CD4-positive, CD25-positive, alpha-beta regulatory T cell (primary cell): Measurements from ENCODE around the gene LACRT. TPM values are rescaled to one million over a fixed set of nuclear protein-coding genes. Genes with fewer than 3 reads are reported as not detected.

ENCODE experiments used
- ATAC-seq, 2 donors: fragments of 150-1000 bp; cut with Tn5 transposase; one replicate each; pipeline ENCODE4 v1.10.0; 2021; ENCODE audit warnings: low read depth in 2 of 2, moderate number of reproducible peaks in 2 of 2, moderate library complexity in 1 of 2
- DNase-seq, 3 donors: peaks; one replicate each; pipeline versions ENCODE4 v3.0.0 to v3.0.0-alpha.2; 2012 to 2022; ENCODE audit warnings: mixed read lengths in 1 of 3
- H3K27ac ChIP-seq: one replicate; pipeline ENCODE4 v1.7.0; 2013; ENCODE audit warnings: mild to moderate bottlenecking, low read length; ENCODE audit not compliant: insufficient read depth, poor library complexity, severe bottlenecking
- H3K27me3 ChIP-seq: one replicate; pipeline ENCODE4 v1.7.0; 2013; ENCODE audit warnings: low read length; ENCODE audit not compliant: control insufficient read depth, insufficient read depth
- H3K36me3 ChIP-seq: one replicate; pipeline ENCODE4 v1.7.0; 2013; ENCODE audit warnings: mild to moderate bottlenecking, low read length, moderate library complexity; ENCODE audit not compliant: control insufficient read depth, insufficient read depth
- H3K4me1 ChIP-seq: 2 replicates; pipeline ENCODE4 v1.7.0; 2013; ENCODE audit warnings: mild to moderate bottlenecking, low read length; ENCODE audit not compliant: insufficient read depth, control insufficient read depth, poor library complexity, severe bottlenecking
- H3K4me3 ChIP-seq: one replicate; pipeline ENCODE4 v1.7.0; 2013; ENCODE audit warnings: low read depth, mild to moderate bottlenecking, low read length, moderate library complexity
- H3K9me3 ChIP-seq, 2 experiments: 1 replicate in 1 of 2; 2 replicates in 1 of 2; pipeline ENCODE4 v1.7.0; 2013; ENCODE audit warnings: low read length in 2 of 2, mild to moderate bottlenecking in 1 of 2, moderate library complexity in 1 of 2; ENCODE audit not compliant: control insufficient read depth in 2 of 2
- H3K27ac Mint-ChIP-seq, 3 donors: one replicate each; pipeline ENCODE4 v1.8.0; 2020 to 2022; ENCODE audit warnings: mild to moderate bottlenecking in 3 of 3, mixed read lengths in 3 of 3, moderate library complexity in 2 of 3
- H3K27me3 Mint-ChIP-seq: one replicate; pipeline ENCODE4 v1.8.0; 2022; ENCODE audit warnings: mild to moderate bottlenecking, mixed read lengths
- H3K36me3 Mint-ChIP-seq: one replicate; pipeline ENCODE4 v1.8.0; 2020; ENCODE audit warnings: mixed read lengths
- H3K4me1 Mint-ChIP-seq, 4 donors: one replicate each; pipeline ENCODE4 v1.8.0; 2020 to 2022; ENCODE audit warnings: mixed read lengths in 4 of 4, mild to moderate bottlenecking in 1 of 4
- H3K4me3 Mint-ChIP-seq, 4 donors: one replicate each; pipeline ENCODE4 v1.8.0; 2020 to 2022; ENCODE audit warnings: mild to moderate bottlenecking in 4 of 4, mixed read lengths in 4 of 4, moderate library complexity in 3 of 4
- H3K9me3 Mint-ChIP-seq, 7 donors: one replicate each; pipeline ENCODE4 v1.8.0; 2020 to 2022; ENCODE audit warnings: mixed read lengths in 7 of 7, mild to moderate bottlenecking in 3 of 7, moderate library complexity in 2 of 7
- polyA plus RNA-seq, 4 donors: library from polyadenylated mRNA; unstranded; fragments of 300-500 nt; fragmentation: Illumina TruSeq; gene quantifications; one replicate each; pipeline ENCODE4 v1.2.3, GENCODE V29; 2021
- total RNA-seq: library from RNA; stranded (reverse); gene quantifications from one replicate; pipeline ENCODE4 v1.2.3, GENCODE V29; 2022

LACRT gene
- total and polyA plus RNA-seq, 5 donors from 2014 or later, result not detected

- Histone ChIP-seq H3K27me3 (no peaks in the 10 kb centered on the region), H3K4me3 (no peak overlapping the region), H3K36me3 (no peaks in the 10 kb centered on the region), H3K27ac (no peak overlapping the region), H3K9me3 (no peaks in the 10 kb centered on the region), H3K4me1 (no peaks in the 10 kb centered on the region)
- H3K9me3 Mint-ChIP-seq, result peaks cover 0 to 2% (median 0%) of the 10 kb centered on the region in 7 donors
- H3K27me3 Mint-ChIP-seq, result peaks cover 23% of the 10 kb centered on the region
- peaks cover 4 to 6% (median 6%) of the 10 kb centered on the region in 4 donors for H3K4me1 Mint-ChIP-seq
- DNase-seq, result no peak
- peak overlapping the region in 1 of 3 donors; percentile 77 for H3K27ac Mint-ChIP-seq
- H3K4me3 Mint-ChIP-seq, result no peak overlapping the region
- H3K36me3 Mint-ChIP-seq, result no peaks in the 10 kb centered on the region
- ATAC-seq, result no peak
These were observed 29.3 kb downstream of the LACRT start for GRCh38 chr12:54605138-54605970.

DNA sequence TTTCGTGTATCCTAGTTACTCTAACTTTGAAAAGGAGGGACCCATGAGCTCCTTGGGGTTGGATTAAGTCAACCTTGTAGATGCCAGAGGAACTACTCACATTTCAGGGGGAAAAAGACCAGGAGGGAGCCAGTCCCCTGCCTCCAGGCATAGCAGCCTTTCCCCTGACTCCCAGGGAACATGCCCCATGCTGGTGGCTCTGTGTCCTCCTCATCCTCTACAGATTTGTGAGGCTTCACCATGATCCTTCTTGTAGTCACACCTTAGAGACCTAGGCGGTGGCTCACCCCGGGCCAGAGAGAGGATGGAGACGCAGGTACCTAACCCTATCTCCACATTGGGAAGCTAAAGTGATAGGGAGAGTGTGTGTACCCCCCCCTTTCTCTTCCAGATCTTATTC, 30.3 kb downstream of the LACRT start:
- Mint-ChIP-seq H3K36me3 (no peaks in the 10 kb centered on the region), H3K27me3 (peaks cover 20% of the 10 kb centered on the region), H3K4me3 (no peak overlapping the region), H3K9me3 (peaks cover 0 to 2% (median 0%) of the 10 kb centered on the region in 7 donors), H3K27ac (peak overlapping the region in 1 of 3 donors; percentile 77), H3K4me1 (peaks cover 4 to 6% (median 6%) of the 10 kb centered on the region in 4 donors)
- no peaks in the 10 kb centered on the region for H3K36me3 ChIP-seq
- H3K9me3 ChIP-seq, result no peaks in the 10 kb centered on the region
- DNase-seq, result no peak
- no peaks in the 10 kb centered on the region for H3K27me3 ChIP-seq
- H3K4me1 ChIP-seq, result no peaks in the 10 kb centered on the region
- no peak overlapping the region for H3K27ac ChIP-seq
- H3K4me3 ChIP-seq, result no peak overlapping the region
- ATAC-seq, result no peak

DNA sequence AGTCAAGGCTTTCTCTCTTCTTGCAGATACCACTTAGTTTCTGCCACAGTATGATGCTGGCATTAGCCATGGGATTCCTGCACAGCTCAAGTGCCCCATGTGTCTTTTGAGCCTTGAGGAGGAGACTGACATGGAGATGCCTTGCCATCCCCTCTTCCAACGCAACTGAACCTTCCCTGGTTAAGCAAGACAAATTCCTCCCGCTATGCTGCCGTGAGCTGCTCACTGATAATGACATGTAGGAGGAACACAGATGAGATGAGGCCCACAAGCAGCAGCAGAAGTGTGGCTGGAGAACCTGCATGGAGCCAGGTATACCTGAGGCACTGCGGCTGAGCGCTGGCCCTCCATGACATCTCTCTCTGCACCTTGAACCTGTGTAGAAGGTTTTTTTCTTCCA, 30.8 kb downstream of the LACRT start:
- Mint-ChIP-seq H3K4me1 (peaks cover 4 to 6% (median 6%) of the 10 kb centered on the region in 4 donors), H3K36me3 (no peaks in the 10 kb centered on the region), H3K4me3 (no peak overlapping the region), H3K9me3 (peaks cover 0 to 2% (median 0%) of the 10 kb centered on the region in 7 donors), H3K27me3 (peaks cover 15% of the 10 kb centered on the region), H3K27ac (no peak overlapping the region)
- H3K4me3 ChIP-seq, result no peak overlapping the region
- no peaks in the 10 kb centered on the region for H3K27me3 ChIP-seq
- H3K9me3 ChIP-seq, result no peaks in the 10 kb centered on the region
- no peak for ATAC-seq
- H3K36me3 ChIP-seq, result no peaks in the 10 kb centered on the region
- no peaks in the 10 kb centered on the region for H3K4me1 ChIP-seq
- DNase-seq, result no peak
- no peak overlapping the region for H3K27ac ChIP-seq

DNA sequence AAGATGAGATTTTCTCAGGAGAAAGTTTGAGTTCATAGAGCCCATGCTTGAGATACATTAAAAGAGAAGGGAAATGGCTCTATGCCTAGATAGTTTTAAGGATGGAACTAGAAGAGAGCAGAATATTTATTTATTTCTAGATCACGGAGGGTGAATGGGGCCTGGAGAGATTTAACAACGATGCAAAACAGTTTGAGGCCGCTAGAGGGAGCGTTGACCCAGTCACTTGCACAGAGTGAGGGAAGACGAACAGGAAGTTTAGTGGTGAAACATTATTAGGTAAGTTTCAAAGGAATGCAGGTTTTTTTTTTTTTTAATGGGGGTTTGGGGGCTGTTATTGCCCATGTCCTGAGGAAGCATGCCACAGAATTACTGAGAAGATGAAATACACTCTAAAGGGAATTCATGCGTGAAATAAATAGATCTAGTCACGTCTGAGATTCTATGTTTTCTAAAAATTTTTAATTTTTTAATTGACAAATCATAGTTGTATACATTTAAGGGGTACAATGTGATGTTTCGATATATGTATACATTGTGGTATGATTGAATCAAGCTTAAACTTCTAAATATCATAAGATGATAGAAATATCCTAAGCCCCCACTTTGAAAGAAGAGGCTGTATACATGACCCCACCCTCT, 31.4 kb downstream of the LACRT start:
- Histone ChIP-seq H3K4me1 (no peaks in the 10 kb centered on the region), H3K4me3 (no peak overlapping the region), H3K27ac (no peak overlapping the region), H3K27me3 (no peaks in the 10 kb centered on the region), H3K9me3 (no peaks in the 10 kb centered on the region), H3K36me3 (no peaks in the 10 kb centered on the region)
- H3K27ac Mint-ChIP-seq, result peak overlapping the region in 1 of 3 donors; percentile 88
- H3K9me3 Mint-ChIP-seq, result no peaks in the 10 kb centered on the region
- peak; percentile 85 to 90 for ATAC-seq
- H3K27me3 Mint-ChIP-seq, result peaks cover 10% of the 10 kb centered on the region
- DNase-seq, result peak; percentile 38 to 77 (median 63)
- peaks cover 4 to 6% (median 6%) of the 10 kb centered on the region in 4 donors for H3K4me1 Mint-ChIP-seq
- H3K4me3 Mint-ChIP-seq, result no peak overlapping the region
- no peaks in the 10 kb centered on the region for H3K36me3 Mint-ChIP-seq

GRCh38 chr12:54602661-54603060, 32.0 kb downstream of the LACRT start:
- Histone ChIP-seq H3K27ac (no peak overlapping the region), H3K4me3 (no peak overlapping the region), H3K9me3 (no peaks in the 10 kb centered on the region), H3K36me3 (no peaks in the 10 kb centered on the region), H3K27me3 (no peaks in the 10 kb centered on the region), H3K4me1 (no peaks in the 10 kb centered on the region)
- Mint-ChIP-seq H3K27me3 (peaks cover 11% of the 10 kb centered on the region), H3K36me3 (no peaks in the 10 kb centered on the region), H3K27ac (peak overlapping the region in 1 of 3 donors; percentile 88), H3K4me1 (peaks cover 4 to 6% (median 6%) of the 10 kb centered on the region in 4 donors), H3K9me3 (no peaks in the 10 kb centered on the region), H3K4me3 (no peak overlapping the region)
- DNase-seq (no peak), ATAC-seq (no peak)

DNA sequence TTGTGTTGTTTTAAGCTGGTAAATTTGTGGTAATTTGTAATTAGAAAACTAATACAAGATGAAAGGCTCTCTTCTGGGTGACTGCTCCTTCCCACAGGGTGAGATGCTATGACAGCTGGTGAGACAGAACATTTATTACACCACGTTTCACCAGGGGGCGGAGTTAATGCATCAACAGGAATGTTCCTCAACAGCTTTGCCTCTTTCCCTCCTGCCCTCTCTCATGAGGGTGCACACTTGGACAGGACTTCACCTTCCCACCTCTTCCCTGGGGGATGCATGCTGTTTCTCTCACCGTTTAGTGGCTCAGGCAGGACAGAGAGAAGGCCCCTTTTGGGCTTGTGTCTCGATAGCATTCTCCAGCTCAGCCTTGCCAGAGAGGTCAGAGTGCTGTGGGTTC, 32.9 kb downstream of the LACRT start:
- Histone ChIP-seq H3K36me3 (no peaks in the 10 kb centered on the region), H3K4me3 (no peak overlapping the region), H3K4me1 (no peaks in the 10 kb centered on the region), H3K27ac (no peak overlapping the region), H3K27me3 (no peaks in the 10 kb centered on the region), H3K9me3 (no peaks in the 10 kb centered on the region)
- H3K4me1 Mint-ChIP-seq, result peaks cover 4 to 6% (median 6%) of the 10 kb centered on the region in 4 donors
- no peak overlapping the region for H3K27ac Mint-ChIP-seq
- DNase-seq (no peak), ATAC-seq (no peak)
- no peaks in the 10 kb centered on the region for H3K9me3 Mint-ChIP-seq
- H3K4me3 Mint-ChIP-seq, result no peak overlapping the region
- H3K27me3 Mint-ChIP-seq, result peaks cover 14% of the 10 kb centered on the region
- no peaks in the 10 kb centered on the region for H3K36me3 Mint-ChIP-seq

DNA sequence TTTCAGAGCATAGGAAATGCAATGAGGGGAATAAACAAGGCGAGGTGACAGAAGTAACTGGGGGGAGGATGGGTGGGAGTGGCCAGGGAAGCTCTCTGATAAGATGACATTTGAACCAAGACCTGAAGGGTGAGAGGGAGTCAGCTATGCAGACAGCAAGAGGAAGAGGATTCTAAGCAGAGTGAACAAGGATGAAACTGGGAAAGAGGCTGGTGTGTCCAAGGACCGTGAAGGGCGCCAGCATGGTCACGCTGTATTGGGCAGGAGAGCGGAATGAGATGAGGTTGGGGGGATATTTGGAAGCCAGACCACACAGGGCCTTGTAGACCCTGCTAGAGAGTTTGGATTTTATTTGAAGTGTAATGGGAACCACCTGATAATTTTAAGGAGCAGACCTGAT, 35.7 kb downstream of the LACRT start:
- Histone ChIP-seq H3K4me1 (no peaks in the 10 kb centered on the region), H3K36me3 (no peaks in the 10 kb centered on the region), H3K27ac (no peak overlapping the region), H3K4me3 (no peak overlapping the region), H3K27me3 (no peaks in the 10 kb centered on the region), H3K9me3 (no peaks in the 10 kb centered on the region)
- no peak for ATAC-seq
- no peak overlapping the region for H3K4me3 Mint-ChIP-seq
- no peaks in the 10 kb centered on the region for H3K9me3 Mint-ChIP-seq
- H3K27me3 Mint-ChIP-seq, result peaks cover 17% of the 10 kb centered on the region
- DNase-seq, result no peak
- H3K27ac Mint-ChIP-seq, result peak overlapping the region in 1 of 3 donors; percentile 22
- H3K36me3 Mint-ChIP-seq, result no peaks in the 10 kb centered on the region
- peaks cover 6 to 11% (median 9%) of the 10 kb centered on the region in 4 donors for H3K4me1 Mint-ChIP-seq
